Activated naive CD8-positive, alpha-beta T cell (primary cell): ENCODE results near the gene ELMO2.

Source experiments
- H3K27ac Mint-ChIP-seq: one replicate; pipeline ENCODE4 v1.8.0; 2021; ENCODE audit warnings: mixed read lengths
- H3K27me3 Mint-ChIP-seq: one replicate; pipeline ENCODE4 v1.8.0; 2021; ENCODE audit warnings: mixed read lengths
- H3K36me3 Mint-ChIP-seq: one replicate; pipeline ENCODE4 v1.8.0; 2021; ENCODE audit warnings: mixed read lengths
- H3K4me1 Mint-ChIP-seq: one replicate; pipeline ENCODE4 v1.8.0; 2021; ENCODE audit warnings: low read depth, mixed read lengths
- H3K4me3 Mint-ChIP-seq: one replicate; pipeline ENCODE4 v1.8.0; 2021; ENCODE audit warnings: mild to moderate bottlenecking, mixed read lengths
- H3K9me3 Mint-ChIP-seq: one replicate; pipeline ENCODE4 v1.8.0; 2021; ENCODE audit warnings: low read depth, mixed read lengths

The ELMO2 gene

DNA sequence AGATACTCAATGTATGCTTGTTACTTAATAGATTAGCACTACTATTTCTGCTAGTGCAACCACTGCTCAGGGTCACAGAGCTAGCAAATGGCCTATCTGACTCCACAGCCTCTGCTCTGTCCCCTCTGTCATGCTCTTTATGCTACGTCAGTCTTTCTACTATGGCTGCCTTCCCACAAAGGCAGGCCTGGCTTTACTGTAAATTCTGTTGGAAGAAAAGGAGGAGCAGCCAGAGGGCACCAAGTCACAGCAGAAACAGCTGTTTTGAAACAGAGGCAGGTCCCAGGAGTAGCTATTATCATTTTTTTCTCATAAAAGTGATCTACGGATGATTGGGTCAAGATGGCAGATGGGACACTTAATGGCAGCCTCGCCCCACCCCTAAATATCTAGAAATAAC lies 10.0 kb upstream of the ELMO2 start:
- Mint-ChIP-seq H3K36me3 (peaks cover 5% of the 10 kb centered on the region), H3K27ac (no peak overlapping the region), H3K9me3 (peaks cover 5% of the 10 kb centered on the region), H3K4me3 (no peak overlapping the region), H3K27me3 (peaks cover 15% of the 10 kb centered on the region), H3K4me1 (no peaks in the 10 kb centered on the region)

- H3K27ac Mint-ChIP-seq: no peak overlapping the region
- peaks cover 15% of the 10 kb centered on the region for H3K27me3 Mint-ChIP-seq
- H3K4me1 Mint-ChIP-seq: peaks cover 2% of the 10 kb centered on the region
- H3K36me3 Mint-ChIP-seq: peaks cover 5% of the 10 kb centered on the region
- H3K9me3 Mint-ChIP-seq: peaks cover 5% of the 10 kb centered on the region
- H3K4me3 Mint-ChIP-seq: no peak overlapping the region
These were observed 9.4 kb upstream of the ELMO2 start for GRCh38 chr20:46415773-46416172.

- H3K27me3 Mint-ChIP-seq: peaks cover 15% of the 10 kb centered on the region
- no peak overlapping the region for H3K27ac Mint-ChIP-seq
- peaks cover 5% of the 10 kb centered on the region for H3K36me3 Mint-ChIP-seq
- H3K4me1 Mint-ChIP-seq: peaks cover 7% of the 10 kb centered on the region
- H3K9me3 Mint-ChIP-seq: peaks cover 5% of the 10 kb centered on the region
- H3K4me3 Mint-ChIP-seq: no peak overlapping the region
These were observed 8.2 kb upstream of the ELMO2 start for GRCh38 chr20:46414608-46415007.

DNA sequence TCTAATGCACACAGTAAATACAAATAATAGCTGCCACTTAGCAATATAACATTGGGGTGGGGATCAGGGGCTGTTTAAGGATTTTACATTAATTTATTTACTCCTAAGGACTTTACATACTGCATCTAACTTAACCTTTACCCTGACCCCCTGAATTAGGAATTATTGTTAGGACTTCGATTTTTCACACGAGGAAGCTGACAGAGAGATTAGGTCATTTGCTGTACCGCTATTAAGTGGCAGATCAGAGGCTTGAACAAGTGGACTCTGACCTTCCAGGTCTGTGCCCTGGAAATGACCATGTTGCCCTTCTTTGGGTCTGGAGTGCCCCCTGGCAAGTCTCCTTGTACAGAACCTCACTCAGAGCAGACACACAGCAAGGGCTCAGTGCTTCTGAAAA lies 5.2 kb upstream of the ELMO2 start:
- no peak overlapping the region for H3K4me3 Mint-ChIP-seq

GRCh38 chr20:46408281-46408731 lies 1.9 kb upstream of the ELMO2 start:
- H3K4me1 Mint-ChIP-seq: peaks cover 45% of the 10 kb centered on the region
- no peak overlapping the region for H3K27ac Mint-ChIP-seq
- H3K27me3 Mint-ChIP-seq: peaks cover 4% of the 10 kb centered on the region
- no peaks in the 10 kb centered on the region for H3K36me3 Mint-ChIP-seq
- no peak overlapping the region for H3K4me3 Mint-ChIP-seq
- H3K9me3 Mint-ChIP-seq: no peaks in the 10 kb centered on the region

More for the DNA sequence above, 5.2 kb upstream of the ELMO2 start:
- no peaks in the 10 kb centered on the region for H3K9me3 Mint-ChIP-seq
- no peak overlapping the region for H3K27ac Mint-ChIP-seq
- peaks cover 10% of the 10 kb centered on the region for H3K27me3 Mint-ChIP-seq
- H3K36me3 Mint-ChIP-seq: no peaks in the 10 kb centered on the region
- peaks cover 23% of the 10 kb centered on the region for H3K4me1 Mint-ChIP-seq

DNA sequence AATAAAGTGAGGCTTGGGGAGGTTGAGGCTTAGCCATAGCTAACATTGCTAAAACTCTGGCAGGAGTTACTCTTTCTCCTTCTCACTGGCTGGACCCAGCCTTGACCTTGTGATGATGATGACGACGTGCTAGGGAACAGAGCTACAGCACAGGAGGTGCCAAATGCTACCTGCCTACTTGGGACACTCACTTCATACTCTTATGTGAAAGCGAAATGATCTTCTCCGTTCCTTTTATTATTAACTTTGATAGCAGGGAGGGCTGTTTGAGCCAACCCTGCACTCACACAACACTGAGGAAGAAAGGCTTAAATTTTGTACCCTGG lies 1.2 kb upstream of the ELMO2 start:
- no peaks in the 10 kb centered on the region for H3K9me3 Mint-ChIP-seq

DNA sequence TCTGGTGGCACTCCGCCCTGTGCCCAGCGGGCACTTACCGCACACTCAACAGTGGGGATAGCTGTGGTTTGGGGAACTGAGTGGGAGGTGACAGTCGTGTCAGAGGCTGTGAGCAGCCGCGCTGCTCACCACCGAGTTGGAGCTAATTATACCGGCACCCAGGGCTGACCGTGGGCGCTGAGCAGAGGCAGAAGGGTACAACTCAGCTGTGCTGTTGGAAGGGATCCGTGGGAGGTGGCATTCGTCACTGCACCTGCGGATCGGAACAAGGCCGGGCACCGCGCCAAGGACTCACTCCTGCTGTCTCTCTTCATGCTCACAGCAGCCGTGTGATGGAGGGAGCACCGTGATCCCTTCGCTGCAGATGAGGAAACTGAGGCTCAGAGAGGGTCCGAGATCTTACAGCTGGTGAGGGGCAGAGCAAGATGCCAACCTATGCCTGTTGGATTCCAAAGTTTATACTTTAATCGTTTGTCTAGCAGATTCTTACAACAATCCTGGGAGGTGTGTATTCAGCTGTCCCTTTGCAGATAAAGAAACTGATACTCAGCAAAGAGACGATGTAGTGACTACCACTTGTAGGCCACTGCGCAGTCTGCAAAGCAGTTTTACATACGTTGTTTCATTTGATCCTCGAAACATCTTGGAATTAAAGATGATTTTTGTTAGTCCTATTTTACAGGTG lies 713 bp upstream of the ELMO2 start:
- Mint-ChIP-seq H3K27me3 (peaks cover 2% of the 10 kb centered on the region), H3K27ac (peak overlapping the region; percentile 96), H3K36me3 (peaks cover 2% of the 10 kb centered on the region), H3K4me1 (peaks cover 57% of the 10 kb centered on the region), H3K4me3 (peak overlapping the region; percentile 96), H3K9me3 (no peaks in the 10 kb centered on the region)

More for the DNA sequence above, 1.2 kb upstream of the ELMO2 start:
- H3K36me3 Mint-ChIP-seq: peaks cover 2% of the 10 kb centered on the region
- peak overlapping the region; percentile 96 for H3K27ac Mint-ChIP-seq
- H3K4me3 Mint-ChIP-seq: peak overlapping the region; percentile 96
- peaks cover 52% of the 10 kb centered on the region for H3K4me1 Mint-ChIP-seq
- peaks cover 2% of the 10 kb centered on the region for H3K27me3 Mint-ChIP-seq

GRCh38 chr20:46402331-46402811 lies 4.0 kb downstream of the ELMO2 start:
- Mint-ChIP-seq H3K27me3 (no peaks in the 10 kb centered on the region), H3K9me3 (no peaks in the 10 kb centered on the region), H3K4me3 (peak overlapping the region; percentile 71), H3K36me3 (peaks cover 5% of the 10 kb centered on the region), H3K4me1 (peaks cover 77% of the 10 kb centered on the region), H3K27ac (peak overlapping the region; percentile 81)

DNA sequence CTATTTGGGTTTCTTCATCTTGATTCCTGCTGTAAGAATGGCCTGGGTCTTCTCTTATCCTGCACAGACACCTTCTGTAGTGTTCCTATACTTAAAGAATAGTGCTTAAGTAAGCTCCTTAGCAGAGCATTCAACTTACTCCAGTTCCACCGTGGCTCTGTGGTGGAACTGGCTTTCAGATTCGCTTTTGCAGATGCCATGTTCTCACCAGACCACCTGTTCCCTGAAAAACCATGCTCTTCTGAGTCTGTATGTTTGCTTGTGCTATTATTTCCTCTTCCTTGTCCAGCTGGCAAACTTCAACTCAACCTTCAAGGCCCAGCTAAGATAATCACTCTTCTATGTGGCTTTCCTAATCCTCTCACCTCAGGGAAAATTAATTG lies 4.9 kb downstream of the ELMO2 start:
- Mint-ChIP-seq H3K9me3 (no peaks in the 10 kb centered on the region), H3K36me3 (peaks cover 6% of the 10 kb centered on the region), H3K27ac (peak overlapping the region; percentile 89), H3K4me3 (peak overlapping the region; percentile 71), H3K27me3 (no peaks in the 10 kb centered on the region), H3K4me1 (peaks cover 72% of the 10 kb centered on the region)

- Mint-ChIP-seq H3K36me3 (peaks cover 6% of the 10 kb centered on the region), H3K4me3 (peak overlapping the region; percentile 71), H3K27me3 (no peaks in the 10 kb centered on the region), H3K4me1 (peaks cover 72% of the 10 kb centered on the region), H3K27ac (peak overlapping the region; percentile 89), H3K9me3 (no peaks in the 10 kb centered on the region)
These were observed 5.5 kb downstream of the ELMO2 start for GRCh38 chr20:46400828-46401477.

- Mint-ChIP-seq H3K4me3 (no peak overlapping the region), H3K27ac (peak overlapping the region; percentile 89), H3K4me1 (peaks cover 68% of the 10 kb centered on the region), H3K9me3 (no peaks in the 10 kb centered on the region), H3K27me3 (no peaks in the 10 kb centered on the region), H3K36me3 (peaks cover 6% of the 10 kb centered on the region)
These were observed 6.2 kb downstream of the ELMO2 start for GRCh38 chr20:46400253-46400652.

GRCh38 chr20:46399401-46399800 lies 7.0 kb downstream of the ELMO2 start:
- peak overlapping the region; percentile 25 for H3K27ac Mint-ChIP-seq
- H3K4me3 Mint-ChIP-seq: peak overlapping the region; percentile 33
- H3K4me1 Mint-ChIP-seq: peaks cover 64% of the 10 kb centered on the region
- H3K9me3 Mint-ChIP-seq: no peaks in the 10 kb centered on the region
- H3K36me3 Mint-ChIP-seq: peaks cover 6% of the 10 kb centered on the region
- H3K27me3 Mint-ChIP-seq: no peaks in the 10 kb centered on the region

- H3K27ac Mint-ChIP-seq: peak overlapping the region; percentile 25
- H3K4me3 Mint-ChIP-seq: peak overlapping the region; percentile 11
- peaks cover 6% of the 10 kb centered on the region for H3K36me3 Mint-ChIP-seq
- no peaks in the 10 kb centered on the region for H3K9me3 Mint-ChIP-seq
- peaks cover 59% of the 10 kb centered on the region for H3K4me1 Mint-ChIP-seq
- no peaks in the 10 kb centered on the region for H3K27me3 Mint-ChIP-seq
These were observed 7.5 kb downstream of the ELMO2 start for GRCh38 chr20:46398963-46399362.

DNA sequence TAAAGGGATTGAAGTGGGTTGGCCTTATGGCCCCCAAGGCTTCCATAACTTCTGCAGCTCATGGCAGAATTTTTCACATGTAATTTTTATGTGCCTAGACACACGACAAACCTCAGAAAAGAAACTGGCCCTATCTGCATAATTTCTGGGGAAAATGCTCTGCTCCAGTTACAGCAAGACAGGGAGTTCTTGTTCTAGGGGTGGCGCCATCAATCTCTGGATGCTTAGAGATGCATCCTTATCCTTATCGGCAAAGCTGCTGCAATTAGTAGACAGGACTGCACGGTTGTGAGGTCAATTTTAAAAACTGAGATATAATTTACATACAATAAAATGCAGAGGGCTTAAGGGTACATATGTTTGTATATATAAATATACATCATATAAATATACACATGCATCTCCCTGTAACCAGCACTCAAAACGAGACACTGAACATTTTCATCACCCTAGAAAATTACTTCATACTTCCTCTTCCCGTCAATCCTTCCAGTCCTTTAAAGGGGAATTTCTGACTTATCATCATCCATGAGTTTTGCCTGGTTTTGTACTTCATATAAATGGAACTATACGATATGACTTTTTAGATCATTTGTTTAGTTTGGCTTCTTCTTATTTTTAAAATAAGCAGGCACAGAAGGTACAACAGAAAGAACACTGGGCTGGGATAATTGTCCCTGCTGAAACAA lies 10.2 kb downstream of the ELMO2 start:
- Mint-ChIP-seq H3K4me1 (peaks cover 32% of the 10 kb centered on the region), H3K9me3 (no peaks in the 10 kb centered on the region), H3K4me3 (no peak overlapping the region), H3K36me3 (peaks cover 6% of the 10 kb centered on the region), H3K27ac (no peak overlapping the region), H3K27me3 (no peaks in the 10 kb centered on the region)
